ENCODE data around the gene SEPHS1. TPM values are rescaled to one million over a fixed set of nuclear protein-coding genes. Genes with fewer than 3 reads are reported as not detected.

The SEPHS1 gene
- polyA plus RNA-seq, 1 of the 3 experiments (the other 2 are of a cell fraction) = 64.8 TPM

DNA sequence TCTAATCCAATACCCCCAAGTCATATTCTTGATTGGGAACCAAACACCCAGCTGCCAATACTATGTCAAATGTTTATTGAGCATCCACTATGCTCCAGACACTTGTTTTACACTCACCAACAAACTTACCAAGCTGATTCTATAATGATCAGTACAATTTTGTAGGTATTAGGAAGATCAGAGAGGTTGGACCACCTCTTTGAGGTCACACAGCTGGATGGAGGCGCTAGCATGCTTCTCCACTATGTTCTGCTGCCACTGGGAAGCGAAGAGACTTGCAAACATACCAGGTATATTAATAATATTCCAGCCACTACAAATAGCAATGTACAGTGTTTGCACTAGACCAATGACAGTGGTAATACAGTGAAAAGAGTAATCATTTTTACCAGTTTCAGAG lies 25.6 kb upstream of the SEPHS1 start (continued):
- TF ChIP-seq, protein P1, sequence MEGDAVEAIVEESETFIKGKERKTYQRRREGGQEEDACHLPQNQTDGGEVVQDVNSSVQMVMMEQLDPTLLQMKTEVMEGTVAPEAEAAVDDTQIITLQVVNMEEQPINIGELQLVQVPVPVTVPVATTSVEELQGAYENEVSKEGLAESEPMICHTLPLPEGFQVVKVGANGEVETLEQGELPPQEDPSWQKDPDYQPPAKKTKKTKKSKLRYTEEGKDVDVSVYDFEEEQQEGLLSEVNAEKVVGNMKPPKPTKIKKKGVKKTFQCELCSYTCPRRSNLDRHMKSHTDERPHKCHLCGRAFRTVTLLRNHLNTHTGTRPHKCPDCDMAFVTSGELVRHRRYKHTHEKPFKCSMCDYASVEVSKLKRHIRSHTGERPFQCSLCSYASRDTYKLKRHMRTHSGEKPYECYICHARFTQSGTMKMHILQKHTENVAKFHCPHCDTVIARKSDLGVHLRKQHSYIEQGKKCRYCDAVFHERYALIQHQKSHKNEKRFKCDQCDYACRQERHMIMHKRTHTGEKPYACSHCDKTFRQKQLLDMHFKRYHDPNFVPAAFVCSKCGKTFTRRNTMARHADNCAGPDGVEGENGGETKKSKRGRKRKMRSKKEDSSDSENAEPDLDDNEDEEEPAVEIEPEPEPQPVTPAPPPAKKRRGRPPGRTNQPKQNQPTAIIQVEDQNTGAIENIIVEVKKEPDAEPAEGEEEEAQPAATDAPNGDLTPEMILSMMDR (IDR thresholded peaks at IDR 0.05) = no peak

DNA sequence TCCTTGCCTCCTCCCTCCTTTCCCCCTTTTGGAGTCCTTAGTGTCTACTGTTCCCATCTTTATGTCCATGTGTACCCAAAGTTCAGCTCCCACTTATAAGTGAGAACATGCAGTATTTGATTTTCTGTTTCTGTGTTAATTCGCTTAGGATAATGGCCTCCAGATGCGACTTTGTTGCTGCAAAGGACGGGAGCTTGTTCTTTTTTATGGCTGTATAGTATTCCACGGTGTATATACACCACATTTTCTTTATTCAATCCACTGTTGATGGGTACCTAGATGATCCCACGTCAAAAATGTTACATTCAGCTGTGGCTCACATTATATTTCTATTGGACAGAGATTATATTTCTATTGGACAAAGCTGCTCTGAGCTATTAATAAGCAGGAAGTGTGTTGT lies 24.4 kb upstream of the SEPHS1 start:
- Histone ChIP-seq H3K4me3 (ENCODE audit: low read depth in 2 of 2, low read length in 1 of 2) (no peak overlapping the region), H4K20me1 (ENCODE audit: insufficient read depth) (no peaks in the 10 kb centered on the region), H3K9me2 (no peaks in the 10 kb centered on the region), H3K36me3 (replicated peaks in 1 of 2; ENCODE audit: control insufficient read depth in 1 of 2, insufficient read depth in 2 of 2, low read length in 1 of 2) (no peaks in the 10 kb centered on the region), H2AFZ (ENCODE audit: low read depth) (no peak overlapping the region), H3K9me3 (no peaks in the 10 kb centered on the region), H3K27me3 (ENCODE audit: insufficient read depth) (no peaks in the 10 kb centered on the region), H3K4me1 (ENCODE audit: control insufficient read depth in 1 of 2, insufficient read depth in 2 of 2, low read depth in 1 of 2, low read length in 1 of 2) (no peaks in the 10 kb centered on the region), H3K9ac (no peak overlapping the region), H3K4me2 (no peak overlapping the region), H3F3A (replicated peaks; ENCODE audit: insufficient read depth) (no peaks in the 10 kb centered on the region), H3K27ac (ENCODE audit: low read depth in 2 of 2, low read length in 1 of 2) (no peak overlapping the region), H3K79me2 (ENCODE audit: insufficient read depth) (no peaks in the 10 kb centered on the region)
- no peak for DNase-seq
- POLR2A ChIA-PET = interaction anchor here (0.7 to 0.9 kb wide), 2 partner anchors 24 to 165 kb away, joined by 3 read pairs; no protein-coding TSS in a partner anchor
- TF ChIP-seq, protein P2, sequence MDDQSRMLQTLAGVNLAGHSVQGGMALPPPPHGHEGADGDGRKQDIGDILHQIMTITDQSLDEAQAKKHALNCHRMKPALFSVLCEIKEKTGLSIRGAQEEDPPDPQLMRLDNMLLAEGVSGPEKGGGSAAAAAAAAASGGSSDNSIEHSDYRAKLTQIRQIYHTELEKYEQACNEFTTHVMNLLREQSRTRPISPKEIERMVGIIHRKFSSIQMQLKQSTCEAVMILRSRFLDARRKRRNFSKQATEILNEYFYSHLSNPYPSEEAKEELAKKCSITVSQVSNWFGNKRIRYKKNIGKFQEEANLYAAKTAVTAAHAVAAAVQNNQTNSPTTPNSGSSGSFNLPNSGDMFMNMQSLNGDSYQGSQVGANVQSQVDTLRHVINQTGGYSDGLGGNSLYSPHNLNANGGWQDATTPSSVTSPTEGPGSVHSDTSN (IDR thresholded peaks at IDR 0.05) = no peak
- TF ChIP-seq MXI1 (IDR thresholded peaks at IDR 0.05; ENCODE audit: low read depth, low read length) (no peak), YY1 (IDR thresholded peaks at IDR 0.05; ENCODE audit: low read depth) (no peak), RAD21 (IDR thresholded peaks at IDR 0.05; ENCODE audit: low read length) (no peak), ELF1 (IDR thresholded peaks at IDR 0.05) (no peak)
- CTCF ChIA-PET = interaction anchor here (0.5 to 9.1 kb wide), 49 partner anchors 9 to 316 kb away, joined by 3 to 116 read pairs (median 5); partner anchors contain the start of genes BEND7 and PRPF18
- WGBS (ENCODE audit: low lambda C conversion rate) = 71% methylated on average over 5 of the region's 5 CpGs

DNA sequence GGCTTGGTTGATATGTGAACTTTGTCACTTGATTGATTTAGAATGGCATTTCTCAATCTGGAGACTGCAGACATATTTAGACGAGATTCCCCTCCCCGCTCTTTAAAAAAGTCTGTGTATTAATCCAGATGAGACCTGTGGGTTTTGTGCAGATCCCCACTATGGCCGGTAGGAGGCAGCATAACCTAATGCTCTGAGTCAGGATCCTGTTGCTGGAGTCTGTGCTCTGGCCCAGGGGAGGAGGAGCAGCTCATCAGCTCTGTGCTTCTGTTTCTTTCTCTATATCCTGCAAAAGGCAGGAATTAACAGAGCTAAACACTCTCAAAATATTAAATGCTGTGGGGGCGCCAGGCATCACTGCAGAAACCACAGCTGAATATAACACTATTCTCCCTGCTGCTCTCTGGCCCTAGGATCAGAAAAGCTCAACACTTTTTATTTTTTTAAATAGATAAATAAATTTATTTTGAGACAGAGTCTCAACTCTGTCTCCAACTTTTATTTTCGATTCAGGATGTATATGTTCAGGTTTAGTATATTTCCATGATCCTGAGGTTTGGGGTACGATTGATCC lies 23.9 kb upstream of the SEPHS1 start:
- H3K36me3 ChIP-seq (replicated peaks in 1 of 2; ENCODE audit: control insufficient read depth in 1 of 2, insufficient read depth in 2 of 2, low read length in 1 of 2) = no peaks in the 10 kb centered on the region
- no peaks in the 10 kb centered on the region for H3F3A ChIP-seq (replicated peaks; ENCODE audit: insufficient read depth)
- H3K4me1 ChIP-seq (ENCODE audit: control insufficient read depth in 1 of 2, insufficient read depth in 2 of 2, low read depth in 1 of 2, low read length in 1 of 2) = no peaks in the 10 kb centered on the region
- no peak overlapping the region for H3K4me2 ChIP-seq
- no peak overlapping the region for H3K27ac ChIP-seq (ENCODE audit: low read depth in 2 of 2, low read length in 1 of 2)
- DNase-seq = peak; percentile 91
- ChIA-PET CTCF (interaction anchor here (0.5 to 9.1 kb wide), 53 partner anchors 8 to 802 kb away, joined by 3 to 116 read pairs (median 5); partner anchors contain the start of genes BEND7 and PRPF18), POLR2A (interaction anchor here (0.7 to 0.9 kb wide), 2 partner anchors 23 to 165 kb away, joined by 3 read pairs; no protein-coding TSS in a partner anchor)
- 17% methylated on average over 6 of the region's 6 CpGs for WGBS (ENCODE audit: low lambda C conversion rate)
- H3K9me2 ChIP-seq = no peaks in the 10 kb centered on the region
- H3K79me2 ChIP-seq (ENCODE audit: insufficient read depth) = no peaks in the 10 kb centered on the region
- no peaks in the 10 kb centered on the region for H4K20me1 ChIP-seq (ENCODE audit: insufficient read depth)
- H3K4me3 ChIP-seq (ENCODE audit: low read depth in 2 of 2, low read length in 1 of 2) = peak overlapping the region in 1 of 2 experiments; percentile 33; a peak in 1 of 4 replicates
- no peak overlapping the region for H2AFZ ChIP-seq (ENCODE audit: low read depth)
- H3K27me3 ChIP-seq (ENCODE audit: insufficient read depth) = no peaks in the 10 kb centered on the region
- H3K9me3 ChIP-seq = no peaks in the 10 kb centered on the region
- no peak overlapping the region for H3K9ac ChIP-seq
- TF ChIP-seq, protein P3, sequence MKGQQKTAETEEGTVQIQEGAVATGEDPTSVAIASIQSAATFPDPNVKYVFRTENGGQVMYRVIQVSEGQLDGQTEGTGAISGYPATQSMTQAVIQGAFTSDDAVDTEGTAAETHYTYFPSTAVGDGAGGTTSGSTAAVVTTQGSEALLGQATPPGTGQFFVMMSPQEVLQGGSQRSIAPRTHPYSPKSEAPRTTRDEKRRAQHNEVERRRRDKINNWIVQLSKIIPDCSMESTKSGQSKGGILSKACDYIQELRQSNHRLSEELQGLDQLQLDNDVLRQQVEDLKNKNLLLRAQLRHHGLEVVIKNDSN (IDR thresholded peaks at IDR 0.05; ENCODE audit: borderline replicate concordance, low read depth) = no peak
- TF ChIP-seq GABPA (IDR thresholded peaks at IDR 0.05; ENCODE audit: low read depth) (no peak), FOXJ3 (CRISPR knock-in tag; IDR thresholded peaks at IDR 0.05) (no peak), POLR2AphosphoS5 (IDR thresholded peaks at IDR 0.05; ENCODE audit: low read depth, low read length) (no peak), JUND (IDR thresholded peaks at IDR 0.05) (no peak), EZH2phosphoT487 (IDR thresholded peaks at IDR 0.05; ENCODE audit: borderline replicate concordance, low read depth) (no peak), EP300 (IDR thresholded peaks at IDR 0.05; ENCODE audit: borderline replicate concordance in 1 of 2, low read depth in 1 of 2, low read length in 1 of 2) (no peak), ELF1 (IDR thresholded peaks at IDR 0.05) (no peak), FOSL2 (IDR thresholded peaks at IDR 0.05; ENCODE audit: borderline replicate concordance, low read depth) (no peak), TAF1 (IDR thresholded peaks at IDR 0.05; ENCODE audit: borderline replicate concordance, low read depth, low read length) (no peak), YY1 (IDR thresholded peaks at IDR 0.05; ENCODE audit: low read depth) (no peak), GATA2 (CRISPR knock-in tag; IDR thresholded peaks at IDR 0.05) (no peak), MXI1 (IDR thresholded peaks at IDR 0.05; ENCODE audit: low read depth, low read length) (no peak; the same call in 1 of the 2 replicates)
- TF ChIP-seq, protein P4, sequence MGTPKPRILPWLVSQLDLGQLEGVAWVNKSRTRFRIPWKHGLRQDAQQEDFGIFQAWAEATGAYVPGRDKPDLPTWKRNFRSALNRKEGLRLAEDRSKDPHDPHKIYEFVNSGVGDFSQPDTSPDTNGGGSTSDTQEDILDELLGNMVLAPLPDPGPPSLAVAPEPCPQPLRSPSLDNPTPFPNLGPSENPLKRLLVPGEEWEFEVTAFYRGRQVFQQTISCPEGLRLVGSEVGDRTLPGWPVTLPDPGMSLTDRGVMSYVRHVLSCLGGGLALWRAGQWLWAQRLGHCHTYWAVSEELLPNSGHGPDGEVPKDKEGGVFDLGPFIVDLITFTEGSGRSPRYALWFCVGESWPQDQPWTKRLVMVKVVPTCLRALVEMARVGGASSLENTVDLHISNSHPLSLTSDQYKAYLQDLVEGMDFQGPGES (IDR thresholded peaks at IDR 0.05; ENCODE audit: low read depth, low read length) = no peak
- TF ChIP-seq, protein P1 (IDR thresholded peaks at IDR 0.05) = peak; percentile 98

All from SK-N-SH (cell line).